ENCODE data around the gene MINPP1.

DNA sequence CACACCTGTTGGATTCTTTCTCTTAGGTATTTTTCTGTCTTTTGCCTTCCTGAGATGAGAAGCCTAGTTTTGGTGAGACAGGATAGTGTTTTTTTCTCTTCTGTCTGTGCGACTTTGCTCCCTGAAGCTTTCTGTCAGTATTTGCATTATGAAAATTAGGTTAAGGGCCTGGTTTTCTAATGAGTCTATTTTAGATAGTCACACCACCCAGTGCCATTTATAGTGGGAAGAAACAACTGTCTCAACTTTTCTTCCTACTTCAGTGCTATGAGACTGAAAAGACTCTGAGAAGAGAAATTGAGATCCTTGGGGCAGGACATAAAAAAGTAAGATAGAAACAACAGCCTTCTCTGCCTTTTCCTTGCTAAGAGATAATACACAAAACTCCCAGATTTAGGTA, 53.6 kb downstream of the MINPP1 start:
- TF ChIP-seq CTCF (conservative IDR thresholded peaks at IDR 0.05; ENCODE audit: low read depth, low read length) (no peak), EZH2 (IDR thresholded peaks at IDR 0.05; ENCODE audit: borderline replicate concordance, low read depth, low read length, poor library complexity, severe bottlenecking) (no peak)
